GM12864 (cell line): Measurements from ENCODE around the gene UBR3.
"Not testable (repeated sequence)": the region's sequence is repeated elsewhere in the genome, so short reads cannot be mapped to it uniquely, and the experiment has no call there.

Experiments
- DNase-seq: peaks from one replicate; pipeline ENCODE4 v3.0.0-alpha.2; 2011; ENCODE audit warnings: low read depth
- H3K4me3 ChIP-seq: 2 replicates; pipeline ENCODE4 v1.5.1; 2011; ENCODE audit warnings: mild to moderate bottlenecking, low read depth, low read length, control low read depth
- CTCF ChIP-seq: IDR thresholded peaks from 2 replicates; pipeline ENCODE4 v1.5.1; 2011; ENCODE audit warnings: low read depth, mild to moderate bottlenecking, moderate library complexity, low read length, control low read depth, inconsistent platforms; ENCODE audit errors: missing control alignments

UBR3 gene

GRCh38 chr2:169840747-169841142 is 13.5 kb downstream of the UBR3 start:
- no peak for TF ChIP-seq CTCF
- no peak for DNase-seq

DNA sequence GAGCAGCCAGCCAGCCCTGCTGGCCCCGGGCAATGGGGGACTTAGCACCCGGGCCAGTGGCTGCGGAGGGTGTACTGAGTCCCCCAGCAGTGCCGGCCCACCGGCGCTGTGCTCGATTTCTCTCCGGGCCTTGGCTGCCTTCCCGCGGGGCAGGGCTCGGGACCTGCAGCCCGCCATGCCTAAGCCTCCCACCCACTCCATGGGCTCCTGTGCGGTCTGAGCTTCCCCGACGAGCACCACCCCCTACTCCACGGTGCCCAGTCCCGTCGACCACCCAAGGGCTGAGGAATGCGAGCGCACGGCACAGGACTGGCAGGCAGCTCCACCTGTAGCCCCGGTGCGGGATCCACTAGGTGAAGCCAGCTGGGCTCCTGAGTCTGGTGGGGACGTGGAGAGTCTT is 14.4 kb downstream of the UBR3 start:
- not testable (repeated sequence) for H3K4me3 ChIP-seq, DNase-seq

More at GRCh38 chr2:169840747-169841142, 13.5 kb downstream of the UBR3 start:
- no peak overlapping the region for H3K4me3 ChIP-seq

- H3K4me3 ChIP-seq, result no peak overlapping the region
- no peak for DNase-seq
- no peak for TF ChIP-seq CTCF
These were observed 17.8 kb downstream of the UBR3 start for GRCh38 chr2:169845016-169845415.

DNA sequence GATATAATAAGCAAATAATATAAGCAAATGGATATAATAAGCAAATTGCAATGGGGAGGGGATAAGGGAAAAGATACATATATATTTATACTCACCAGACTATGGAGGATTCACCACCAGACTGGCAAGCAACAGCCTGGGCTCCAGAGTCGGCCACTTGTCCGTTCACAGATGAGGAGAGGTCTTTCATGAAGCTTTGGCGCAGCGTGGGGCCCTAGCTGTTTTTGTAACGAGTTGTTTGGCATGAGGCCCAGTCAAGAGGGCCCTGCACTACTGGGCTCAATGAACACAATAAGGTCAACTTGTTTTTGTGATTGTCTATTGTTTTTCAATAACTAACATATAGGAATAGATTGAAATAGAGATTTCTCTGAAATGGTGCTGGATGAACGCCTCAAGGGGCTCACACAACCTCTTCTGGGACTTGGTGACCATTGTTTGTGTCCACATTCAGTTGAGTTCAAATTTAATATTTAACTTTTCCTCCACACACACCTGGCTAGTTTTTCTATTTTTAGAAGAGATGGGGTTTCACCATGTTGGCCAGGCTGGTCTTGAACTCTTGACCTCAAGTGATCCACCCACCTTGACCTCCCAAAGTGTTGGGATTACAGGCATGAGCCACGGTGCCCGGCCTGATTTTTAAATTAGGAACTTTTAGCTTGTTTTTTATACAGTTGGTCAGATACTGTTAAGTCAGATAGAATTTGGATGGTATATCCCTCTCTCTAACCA is 21.9 kb downstream of the UBR3 start:
- not testable (repeated sequence) for H3K4me3 ChIP-seq, DNase-seq

- H3K4me3 ChIP-seq, result no peak overlapping the region
- no peak for TF ChIP-seq CTCF
- DNase-seq, result no peak
These were observed 22.5 kb downstream of the UBR3 start for GRCh38 chr2:169849710-169850109.

- no peak for TF ChIP-seq CTCF
- H3K4me3 ChIP-seq, result no peak overlapping the region
- DNase-seq, result no peak
These were observed 25.9 kb downstream of the UBR3 start for GRCh38 chr2:169853041-169853668.

- not testable (repeated sequence) for H3K4me3 ChIP-seq, DNase-seq
These were observed 28.3 kb downstream of the UBR3 start for GRCh38 chr2:169855281-169856258.

DNA sequence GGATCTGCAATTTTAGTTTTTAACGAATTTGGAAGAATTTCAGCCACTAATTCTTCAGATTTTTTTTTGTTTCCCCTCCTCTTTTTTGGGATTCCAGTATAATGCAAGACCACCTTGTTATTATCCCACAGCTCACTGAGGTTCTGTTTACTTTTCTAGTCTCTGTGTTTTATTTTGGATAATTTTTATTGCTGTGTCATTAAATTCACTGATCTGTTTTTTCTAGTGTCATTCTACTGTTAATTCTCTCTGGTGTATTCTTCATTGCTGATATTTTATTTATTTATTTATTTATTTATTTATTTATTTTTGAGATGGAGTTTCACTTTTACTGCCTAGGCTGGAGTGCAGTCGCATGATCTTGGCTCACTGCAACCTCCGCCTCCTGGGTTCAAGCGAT is 32.2 kb downstream of the UBR3 start:
- no peak for DNase-seq
- H3K4me3 ChIP-seq, result no peak overlapping the region
- no peak for TF ChIP-seq CTCF
